ENCODE data around the gene OR10G7.
"Not testable (repeated sequence)": the region's sequence is repeated elsewhere in the genome, so short reads cannot be mapped to it uniquely, and the experiment has no call there.

OR10G7 gene

DNA sequence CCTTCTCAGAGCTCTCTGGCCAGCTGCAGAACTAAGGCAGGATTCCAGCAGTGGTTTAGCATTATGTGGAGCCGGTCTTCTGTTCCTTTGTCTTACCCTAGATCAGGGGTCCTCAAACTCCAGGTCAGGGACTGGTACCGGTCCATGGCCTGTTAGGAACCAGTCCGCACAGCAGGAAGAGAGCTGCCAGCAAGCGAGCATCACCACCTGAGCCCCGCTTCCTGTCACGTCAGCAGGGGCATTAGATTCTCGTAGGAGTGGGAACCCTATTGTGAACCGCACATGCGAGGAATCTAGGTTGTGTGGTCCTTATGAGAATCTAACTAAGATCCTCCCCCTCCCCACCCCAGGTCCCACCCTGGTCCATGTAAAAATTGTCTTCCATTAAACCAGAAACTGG is 1.6 kb downstream of the OR10G7 start:
- DNase-seq (ENCODE audit: low spot score) = no peak

DNA sequence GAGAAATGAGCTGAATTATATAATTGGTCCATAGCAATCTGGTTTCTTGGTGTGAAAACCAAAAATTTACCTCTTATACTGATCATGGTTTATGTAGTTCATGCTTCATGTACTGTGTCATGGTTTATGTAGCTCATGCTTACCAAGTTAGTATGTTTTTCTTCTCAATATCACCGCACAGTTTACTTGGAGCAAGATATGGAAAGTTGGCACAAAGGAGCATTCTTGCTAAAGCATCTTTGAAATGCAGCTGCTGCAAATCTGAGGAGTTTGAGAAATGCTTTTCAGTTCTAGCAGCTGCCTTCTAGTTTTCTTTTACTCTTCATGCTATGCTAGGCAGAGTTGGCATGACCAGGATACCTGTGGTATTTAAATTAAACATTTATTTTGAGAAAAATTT is 4.5 kb downstream of the OR10G7 start:
- DNase-seq (ENCODE audit: low spot score) = no peak

DNA sequence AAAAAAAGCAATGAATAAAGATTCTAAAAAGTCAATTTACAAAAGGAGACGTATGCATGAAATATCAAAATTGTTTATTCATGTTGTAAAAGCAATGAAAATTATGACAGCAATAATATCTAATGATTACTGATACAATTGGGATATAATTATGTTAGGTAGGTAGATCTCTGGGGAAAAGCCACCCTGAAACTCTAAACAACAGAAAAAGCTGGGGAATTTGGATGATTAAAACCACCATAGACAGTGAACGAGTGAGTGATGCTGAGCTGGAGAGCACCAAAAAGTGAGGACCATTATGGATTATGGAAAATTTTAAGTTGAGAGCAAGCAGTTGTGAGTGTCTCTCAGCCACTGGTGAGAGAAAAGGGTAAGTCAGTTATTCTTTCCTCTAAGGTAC is 14.6 kb downstream of the OR10G7 start, which contains the start of gene OR10G8:
OR10G8 (plus strand) TSS at position 301 of the 400 bp plus-strand sequence. CDS start 2,825 bp downstream, outside the sequence.
- no peak for DNase-seq (ENCODE audit: low spot score)

DNA sequence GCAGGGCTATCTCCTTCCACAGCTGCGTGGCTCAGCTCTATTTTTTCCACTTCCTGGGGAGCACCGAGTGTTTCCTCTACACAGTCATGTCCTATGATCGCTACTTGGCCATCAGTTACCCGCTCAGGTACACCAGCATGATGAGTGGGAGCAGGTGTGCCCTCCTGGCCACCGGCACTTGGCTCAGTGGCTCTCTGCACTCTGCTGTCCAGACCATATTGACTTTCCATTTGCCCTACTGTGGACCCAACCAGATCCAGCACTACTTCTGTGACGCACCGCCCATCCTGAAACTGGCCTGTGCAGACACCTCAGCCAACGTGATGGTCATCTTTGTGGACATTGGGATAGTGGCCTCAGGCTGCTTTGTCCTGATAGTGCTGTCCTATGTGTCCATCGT is 25.3 kb downstream of the OR10G7 start:
- DNase-seq (ENCODE audit: low spot score) = not testable (repeated sequence)

GRCh38 chr11:124012697-124013096 is 28.4 kb downstream of the OR10G7 start, which contains the start of gene OR10G4:
Gene OR10G4 (plus strand): TSS chr11:124012997. CDS start chr11:124015575, 2,578 bp downstream.
- DNase-seq (ENCODE audit: low spot score) = no peak

- DNase-seq (ENCODE audit: low spot score) = no peak
Measured at GRCh38 chr11:123995119-123995518, 46.0 kb downstream of the OR10G7 start, which contains the start of gene OR10G6. Gene OR10G6 (minus strand): TSS chr11:123995161. CDS start chr11:123995161, 0 bp downstream.

All from cerebellar cortex (tissue), 1 donor.